ENCODE data around the gene SLC6A18.
"Not testable (repeated sequence)": the region's sequence is repeated elsewhere in the genome, so short reads cannot be mapped to it uniquely, and the experiment has no call there.

The SLC6A18 gene

DNA sequence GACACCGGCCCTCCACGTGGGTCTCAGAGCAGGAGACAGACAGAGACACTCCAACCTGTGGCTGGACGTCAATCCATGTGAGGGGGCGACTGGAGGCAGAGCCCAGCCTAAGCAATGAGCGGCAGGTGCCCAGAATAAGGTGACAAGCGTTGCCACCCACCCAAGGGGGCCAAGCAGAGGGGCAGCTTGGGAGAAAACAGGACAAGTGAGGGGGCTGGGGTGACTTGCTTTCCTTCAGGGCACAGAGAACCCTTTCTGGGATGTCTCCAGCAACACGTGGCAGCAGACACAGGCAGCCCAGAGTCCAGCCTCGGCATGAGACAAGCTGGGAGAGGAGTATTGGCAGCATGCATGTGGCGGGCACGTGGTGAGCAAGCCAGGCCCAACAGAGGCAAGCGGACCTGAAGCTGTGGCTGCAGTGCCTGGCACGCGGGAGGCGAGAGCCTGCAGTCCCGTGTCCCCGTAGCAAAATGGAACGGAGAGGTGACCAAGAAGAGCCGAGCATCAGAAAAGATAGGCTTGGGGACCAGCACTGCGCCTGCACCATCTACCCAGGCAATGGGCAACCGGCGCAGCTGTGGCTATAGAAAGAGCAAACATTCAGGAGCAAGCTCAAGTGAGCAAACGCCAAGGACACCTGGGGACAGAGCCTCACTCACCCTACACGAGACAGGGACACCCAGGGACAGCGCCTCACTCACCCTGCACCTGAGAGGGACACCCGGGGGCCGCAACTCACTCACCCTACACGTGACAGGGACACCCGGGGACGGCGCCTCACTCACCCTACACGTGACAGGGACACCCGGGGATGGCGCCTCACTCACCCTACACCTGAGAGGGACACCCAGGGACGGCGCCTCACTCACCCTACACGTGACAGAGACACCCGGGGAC is 63.5 kb downstream of the SLC6A18 start:
- TF ChIP-seq, protein P1, sequence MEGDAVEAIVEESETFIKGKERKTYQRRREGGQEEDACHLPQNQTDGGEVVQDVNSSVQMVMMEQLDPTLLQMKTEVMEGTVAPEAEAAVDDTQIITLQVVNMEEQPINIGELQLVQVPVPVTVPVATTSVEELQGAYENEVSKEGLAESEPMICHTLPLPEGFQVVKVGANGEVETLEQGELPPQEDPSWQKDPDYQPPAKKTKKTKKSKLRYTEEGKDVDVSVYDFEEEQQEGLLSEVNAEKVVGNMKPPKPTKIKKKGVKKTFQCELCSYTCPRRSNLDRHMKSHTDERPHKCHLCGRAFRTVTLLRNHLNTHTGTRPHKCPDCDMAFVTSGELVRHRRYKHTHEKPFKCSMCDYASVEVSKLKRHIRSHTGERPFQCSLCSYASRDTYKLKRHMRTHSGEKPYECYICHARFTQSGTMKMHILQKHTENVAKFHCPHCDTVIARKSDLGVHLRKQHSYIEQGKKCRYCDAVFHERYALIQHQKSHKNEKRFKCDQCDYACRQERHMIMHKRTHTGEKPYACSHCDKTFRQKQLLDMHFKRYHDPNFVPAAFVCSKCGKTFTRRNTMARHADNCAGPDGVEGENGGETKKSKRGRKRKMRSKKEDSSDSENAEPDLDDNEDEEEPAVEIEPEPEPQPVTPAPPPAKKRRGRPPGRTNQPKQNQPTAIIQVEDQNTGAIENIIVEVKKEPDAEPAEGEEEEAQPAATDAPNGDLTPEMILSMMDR (IDR thresholded peaks at IDR 0.05), result no peak
- Mint-ChIP-seq H3K9me3 (peaks cover 14% of the 10 kb centered on the region), H3K27me3 (ENCODE audit: low read depth, poor library complexity) (peaks cover 24% of the 10 kb centered on the region), H3K36me3 (ENCODE audit: low read depth) (peaks cover 28% of the 10 kb centered on the region), H3K4me3 (no peak overlapping the region), H3K4me1 (peaks cover 5% of the 10 kb centered on the region), H3K27ac (no peak overlapping the region)
- no peak for DNase-seq

DNA sequence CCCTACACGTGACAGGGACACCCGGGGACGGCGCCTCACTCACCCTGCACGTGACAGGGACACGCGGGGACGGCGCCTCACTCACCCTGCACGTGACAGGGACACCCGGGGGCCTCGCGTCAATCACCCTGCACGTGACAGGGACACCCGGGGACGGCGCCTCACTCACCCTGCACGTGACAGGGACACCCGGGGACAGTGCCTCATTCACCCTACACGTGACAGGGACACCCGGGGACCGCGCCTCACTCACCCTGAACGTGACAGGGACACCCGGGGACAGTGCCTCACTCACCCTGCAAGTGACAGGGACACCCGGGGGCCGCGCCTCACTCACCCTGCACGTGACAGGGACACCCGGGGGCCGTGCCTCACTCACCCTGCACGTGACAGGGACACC is 64.4 kb downstream of the SLC6A18 start:
- Mint-ChIP-seq H3K27me3 (ENCODE audit: low read depth, poor library complexity) (peaks cover 26% of the 10 kb centered on the region), H3K36me3 (ENCODE audit: low read depth) (peaks cover 28% of the 10 kb centered on the region), H3K9me3 (peaks cover 14% of the 10 kb centered on the region)
- H3K4me3 Mint-ChIP-seq, H3K27ac Mint-ChIP-seq, H3K4me1 Mint-ChIP-seq, DNase-seq: not testable (repeated sequence)

DNA sequence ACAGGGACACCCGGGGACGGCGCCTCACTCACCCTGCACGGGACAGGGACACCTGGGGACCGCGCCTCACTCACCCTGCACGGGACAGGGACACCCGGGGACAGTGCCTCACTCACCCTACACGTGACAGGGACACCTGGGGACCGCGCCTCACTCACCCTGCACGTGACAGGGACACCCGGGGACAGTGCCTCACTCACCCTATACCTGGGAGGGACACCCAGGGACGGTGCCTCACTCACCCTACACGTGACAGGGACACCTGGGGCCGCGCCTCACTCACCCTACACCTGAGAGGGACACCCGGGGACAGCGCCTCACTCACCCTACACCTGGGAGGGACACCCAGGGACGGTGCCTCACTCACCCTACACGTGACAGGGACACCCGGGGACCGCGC is 65.8 kb downstream of the SLC6A18 start:
- peaks cover 14% of the 10 kb centered on the region for H3K9me3 Mint-ChIP-seq
- DNase-seq, H3K27ac Mint-ChIP-seq, H3K4me3 Mint-ChIP-seq, H3K4me1 Mint-ChIP-seq: not testable (repeated sequence)
- H3K27me3 Mint-ChIP-seq (ENCODE audit: low read depth, poor library complexity), result peaks cover 34% of the 10 kb centered on the region
- peaks cover 27% of the 10 kb centered on the region for H3K36me3 Mint-ChIP-seq (ENCODE audit: low read depth)

DNA sequence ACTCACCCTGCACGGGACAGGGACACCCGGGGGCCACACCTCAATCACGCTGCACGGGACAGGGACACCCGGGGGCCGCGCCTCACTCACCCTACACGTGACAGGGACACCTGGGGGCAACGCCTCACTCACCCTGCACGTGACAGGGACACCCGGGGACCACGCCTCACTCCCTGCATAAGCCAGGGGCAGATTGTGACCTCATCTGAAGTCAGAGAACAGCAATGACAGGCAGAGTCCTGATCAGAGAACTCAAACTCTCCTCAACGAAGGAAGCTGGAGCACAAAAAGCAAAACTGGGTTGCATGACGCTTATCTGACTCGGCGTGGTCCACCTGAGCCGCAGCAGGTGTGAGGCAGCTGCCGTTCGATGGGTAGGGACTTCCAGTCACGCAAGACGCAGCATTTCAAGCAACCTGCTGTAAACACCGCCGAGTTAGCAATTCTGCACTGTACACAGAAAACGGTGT is 66.5 kb downstream of the SLC6A18 start:
- DNase-seq, result no peak
- H3K36me3 Mint-ChIP-seq (ENCODE audit: low read depth), result peaks cover 21% of the 10 kb centered on the region

DNA sequence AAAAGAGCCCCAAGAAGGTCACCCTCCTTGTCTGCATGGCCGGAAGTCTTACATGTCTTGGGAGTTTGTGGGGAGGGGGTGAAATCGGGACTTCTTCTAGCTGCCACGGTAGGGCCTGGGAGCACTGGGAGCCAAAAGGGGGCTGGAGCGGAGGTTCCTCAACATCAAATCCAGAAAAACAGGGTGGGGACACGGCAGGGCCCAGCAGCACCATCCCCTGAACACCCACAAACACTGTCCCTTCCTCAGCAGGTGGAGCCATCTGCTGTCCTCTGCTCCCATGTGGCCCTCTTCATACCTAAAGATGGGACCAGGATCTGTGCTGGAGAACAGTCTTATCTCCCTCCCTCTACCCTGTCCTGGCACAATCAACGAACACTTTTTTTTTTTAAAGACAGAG is 67.0 kb downstream of the SLC6A18 start:
- no peak for DNase-seq
- H3K27me3 Mint-ChIP-seq (ENCODE audit: low read depth, poor library complexity), result peaks cover 46% of the 10 kb centered on the region
- no peak overlapping the region for H3K4me3 Mint-ChIP-seq

More for the DNA sequence above, 66.5 kb downstream of the SLC6A18 start:
- Mint-ChIP-seq H3K27me3 (ENCODE audit: low read depth, poor library complexity) (peaks cover 41% of the 10 kb centered on the region), H3K4me3 (no peak overlapping the region), H3K9me3 (peaks cover 13% of the 10 kb centered on the region), H3K27ac (no peak overlapping the region), H3K4me1 (peaks cover 9% of the 10 kb centered on the region)
- TF ChIP-seq, protein P1 (IDR thresholded peaks at IDR 0.05), result no peak

DNA sequence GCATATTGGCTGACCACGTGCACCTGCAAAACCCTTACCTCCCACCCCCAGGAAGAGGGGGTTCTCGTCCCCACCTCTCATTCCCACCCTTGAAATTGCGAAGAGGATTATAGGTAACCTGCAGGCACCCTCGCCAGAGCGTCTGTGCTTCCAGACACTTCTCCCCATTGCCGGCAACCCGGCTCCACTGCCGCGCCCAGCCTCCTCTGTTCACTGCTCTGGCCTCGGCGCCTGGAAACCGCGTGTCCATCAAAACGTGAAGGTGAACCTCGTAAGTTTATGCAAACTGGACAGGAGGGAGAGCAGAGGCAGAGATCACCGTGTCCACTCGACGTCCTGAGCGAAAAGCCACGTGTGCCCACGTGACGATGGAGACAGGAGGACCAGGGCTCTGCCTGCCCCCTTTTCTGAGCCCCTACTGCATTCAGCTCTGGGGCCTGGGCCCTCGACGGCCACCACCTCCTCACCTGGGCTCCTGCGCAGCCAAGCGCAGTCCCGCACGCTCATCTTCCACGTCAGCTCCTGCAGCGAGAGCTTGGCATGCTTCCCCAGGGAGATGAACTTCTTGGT is 67.8 kb downstream of the SLC6A18 start:
- no peak for DNase-seq
- TF ChIP-seq, protein P1 (IDR thresholded peaks at IDR 0.05), result no peak
- Mint-ChIP-seq H3K4me3 (no peak overlapping the region), H3K27me3 (ENCODE audit: low read depth, poor library complexity) (peaks cover 51% of the 10 kb centered on the region), H3K4me1 (peaks cover 5% of the 10 kb centered on the region), H3K27ac (no peak overlapping the region), H3K36me3 (ENCODE audit: low read depth) (peaks cover 10% of the 10 kb centered on the region), H3K9me3 (peaks cover 5% of the 10 kb centered on the region)

More for the DNA sequence above, 67.0 kb downstream of the SLC6A18 start:
- H3K4me1 Mint-ChIP-seq, result peaks cover 5% of the 10 kb centered on the region
- H3K9me3 Mint-ChIP-seq, result peaks cover 10% of the 10 kb centered on the region
- H3K36me3 Mint-ChIP-seq (ENCODE audit: low read depth), result peaks cover 17% of the 10 kb centered on the region
- TF ChIP-seq, protein P1 (IDR thresholded peaks at IDR 0.05), result no peak
- no peak overlapping the region for H3K27ac Mint-ChIP-seq

Data from nephron progenitor cell (in vitro differentiated cells).